Kidney (tissue), 14 donors: ENCODE results near the gene PYHIN1. TPM values are rescaled to one million over a fixed set of nuclear protein-coding genes. Genes with fewer than 3 reads are reported as not detected.

ENCODE experiments used
- DNase-seq, 5 donors: peaks; one replicate each; pipeline ENCODE4 v3.0.0-alpha.2; 2013 to 2020
- FAIRE-seq: peaks from 2 replicates; lab custom pipeline; 2012; peaks lifted over from hg19 to GRCh38; lab: Jason Lieb, UNC
- H3K27ac ChIP-seq, 2 donors: one replicate each; pipeline ENCODE4 v1.7.0; 2013; ENCODE audit warnings: low read depth in 2 of 2, low read length in 2 of 2, inconsistent platforms in 1 of 2
- H3K27me3 ChIP-seq: one replicate; pipeline ENCODE4 v1.7.1; 2013; ENCODE audit warnings: low read length, inconsistent platforms; ENCODE audit not compliant: control insufficient read depth, insufficient read depth
- H3K36me3 ChIP-seq, 3 donors: one replicate each; pipeline versions ENCODE4 v1.7.0 to v1.7.1; 2013; ENCODE audit warnings: low read length in 3 of 3, control low read depth in 1 of 3, inconsistent platforms in 1 of 3; ENCODE audit not compliant: insufficient read depth in 3 of 3, control insufficient read depth in 2 of 3
- H3K4me1 ChIP-seq, 3 donors: one replicate each; pipeline versions ENCODE4 v1.7.0 to v1.7.1; 2013; ENCODE audit warnings: low read length in 3 of 3, inconsistent platforms in 1 of 3, low read depth in 1 of 3; ENCODE audit not compliant: control insufficient read depth in 2 of 3, insufficient read depth in 2 of 3
- H3K4me3 ChIP-seq, 3 donors: one replicate each; pipeline versions ENCODE4 v1.7.0 to v1.8.1; 2013; ENCODE audit warnings: low read length in 3 of 3, control low read depth in 1 of 3, inconsistent platforms in 1 of 3
- H3K9ac ChIP-seq, 3 donors: one replicate each; pipeline versions ENCODE4 v1.7.0 to v1.7.1; 2013; ENCODE audit warnings: low read length in 3 of 3, control low read depth in 1 of 3, inconsistent platforms in 1 of 3
- H3K9me3 ChIP-seq, 3 donors: one replicate each; pipeline versions ENCODE4 v1.7.0 to v1.7.1; 2013; ENCODE audit warnings: low read length in 3 of 3, control low read depth in 1 of 3, inconsistent platforms in 1 of 3; ENCODE audit not compliant: control insufficient read depth in 2 of 3, insufficient read depth in 1 of 3
- intact Hi-C: fragments of 100-400 bp; cut with DNase I; formaldehyde crosslinking; loops from one replicate; pipeline ENCODE4 v1.11.1; 2022
- polyA plus RNA-seq: library from polyadenylated mRNA; stranded (reverse); fragments of 350-450 nt; fragmentation: Illumina TruSeq; extraction: RNeasy Lipid Tissue Mini Kit (QIAGEN cat#74804); gene quantifications from one replicate; pipeline ENCODE4 v1.2.3, GENCODE V29; 2014; ENCODE audit warnings: low read depth, low replicate concordance; ENCODE audit not compliant: insufficient read depth
- total RNA-seq: library from RNA; stranded (reverse); fragmentation: NEBNext Ultra II Directional; extraction: Animal tissue kit (Norgen Biotek cat#: 25700); gene quantifications from one replicate; pipeline ENCODE4 v1.2.1, GENCODE V29; 2021
- TF ChIP-seq, protein P1 (sequence below): IDR thresholded peaks from 3 replicates; pipeline ENCODE4 v1.5.1; 2012; ENCODE audit warnings: mild to moderate bottlenecking, moderate library complexity, borderline replicate concordance; ENCODE audit not compliant: insufficient read depth; ENCODE audit errors: extremely low read depth
- donor health status: control.
- donor health status: control.
- donor health status: control.
- donor health status: control.
- donor health status: control.
- donor health status: DM: yes; HTN: yes; CAD: no.
- donor health status: Normal renal cell carcinoma (clear cell type).

PYHIN1 gene
- total and polyA plus RNA-seq, 2 donors from 2014 or later = 0.30 to 3.9 TPM

DNA sequence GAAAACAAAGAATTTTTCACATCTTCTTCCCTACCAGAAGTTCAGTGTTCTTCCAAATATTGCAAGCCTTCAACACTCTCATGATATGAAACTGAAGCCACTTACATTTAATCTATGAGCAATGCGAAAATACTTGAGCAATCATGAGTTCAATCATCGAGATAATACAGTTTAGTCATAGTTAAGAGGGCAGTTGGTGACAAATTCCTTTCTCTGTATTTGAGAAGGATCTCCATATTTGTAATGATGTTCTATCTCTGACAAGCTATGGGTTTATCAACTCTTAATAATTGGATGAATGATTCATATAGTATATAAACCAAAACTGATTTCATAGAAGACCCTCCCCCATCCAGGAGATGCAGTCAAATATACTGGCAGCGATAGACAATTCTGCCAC is 29.7 kb upstream of the PYHIN1 start:
- Histone ChIP-seq H3K9ac (no peak overlapping the region), H3K4me3 (no peak overlapping the region), H3K27me3 (no peaks in the 10 kb centered on the region), H3K4me1 (no peaks in the 10 kb centered on the region), H3K9me3 (no peaks in the 10 kb centered on the region), H3K36me3 (no peaks in the 10 kb centered on the region), H3K27ac (no peak overlapping the region)
- no peak for FAIRE-seq
- TF ChIP-seq, protein P1, sequence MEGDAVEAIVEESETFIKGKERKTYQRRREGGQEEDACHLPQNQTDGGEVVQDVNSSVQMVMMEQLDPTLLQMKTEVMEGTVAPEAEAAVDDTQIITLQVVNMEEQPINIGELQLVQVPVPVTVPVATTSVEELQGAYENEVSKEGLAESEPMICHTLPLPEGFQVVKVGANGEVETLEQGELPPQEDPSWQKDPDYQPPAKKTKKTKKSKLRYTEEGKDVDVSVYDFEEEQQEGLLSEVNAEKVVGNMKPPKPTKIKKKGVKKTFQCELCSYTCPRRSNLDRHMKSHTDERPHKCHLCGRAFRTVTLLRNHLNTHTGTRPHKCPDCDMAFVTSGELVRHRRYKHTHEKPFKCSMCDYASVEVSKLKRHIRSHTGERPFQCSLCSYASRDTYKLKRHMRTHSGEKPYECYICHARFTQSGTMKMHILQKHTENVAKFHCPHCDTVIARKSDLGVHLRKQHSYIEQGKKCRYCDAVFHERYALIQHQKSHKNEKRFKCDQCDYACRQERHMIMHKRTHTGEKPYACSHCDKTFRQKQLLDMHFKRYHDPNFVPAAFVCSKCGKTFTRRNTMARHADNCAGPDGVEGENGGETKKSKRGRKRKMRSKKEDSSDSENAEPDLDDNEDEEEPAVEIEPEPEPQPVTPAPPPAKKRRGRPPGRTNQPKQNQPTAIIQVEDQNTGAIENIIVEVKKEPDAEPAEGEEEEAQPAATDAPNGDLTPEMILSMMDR = no peak
- intact Hi-C loops = no loop called here
- no peak for DNase-seq

DNA sequence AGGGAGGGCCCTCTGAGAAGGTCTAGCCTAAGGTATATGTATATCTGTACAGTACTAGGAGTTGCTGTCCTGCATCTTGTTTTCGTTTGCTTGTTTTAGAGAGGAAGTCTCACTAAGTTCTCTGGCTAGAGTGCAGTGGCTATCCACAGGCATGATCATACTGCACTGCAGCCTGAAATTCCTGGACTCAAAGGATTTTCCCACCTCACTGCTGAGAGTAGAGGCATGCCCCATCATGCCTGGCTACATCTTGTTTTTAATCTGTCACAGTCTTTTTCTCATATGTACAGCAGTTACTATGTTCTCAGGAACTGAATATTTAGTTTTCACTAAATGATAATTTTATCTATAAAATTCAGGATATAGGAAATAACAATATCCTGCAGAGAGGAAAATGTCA is 15.3 kb upstream of the PYHIN1 start:
- no peaks in the 10 kb centered on the region for H3K36me3 ChIP-seq
- FAIRE-seq = no peak
- H3K4me1 ChIP-seq = no peaks in the 10 kb centered on the region
- H3K9me3 ChIP-seq = peaks cover 0 to 7% (median 0%) of the 10 kb centered on the region in 3 donors
- DNase-seq = no peak
- no peak overlapping the region for H3K27ac ChIP-seq
- intact Hi-C loops = no loop called here
- H3K4me3 ChIP-seq = no peak overlapping the region
- H3K9ac ChIP-seq = no peak overlapping the region
- H3K27me3 ChIP-seq = no peaks in the 10 kb centered on the region
- TF ChIP-seq, protein P1 = no peak

DNA sequence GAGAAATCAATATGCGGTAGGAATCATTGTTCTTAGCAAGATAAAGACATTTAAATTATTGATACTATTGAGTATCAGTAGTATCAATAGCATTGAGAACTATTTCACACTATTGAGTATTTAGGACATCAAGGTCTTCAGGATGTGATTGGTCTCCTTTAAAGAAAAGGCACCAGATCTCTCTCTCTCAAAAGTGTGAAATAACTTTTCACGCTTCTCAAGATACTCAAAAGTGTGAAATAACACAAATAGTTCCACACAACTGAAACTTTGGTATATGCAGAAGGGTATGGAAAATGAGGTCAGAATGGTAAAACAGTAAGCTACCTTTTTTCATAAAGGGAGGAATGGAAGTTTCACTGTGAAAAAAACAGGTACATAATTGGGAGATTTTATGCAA is 6.7 kb upstream of the PYHIN1 start:
- Histone ChIP-seq H3K4me3 (no peak overlapping the region), H3K36me3 (no peaks in the 10 kb centered on the region), H3K27ac (no peak overlapping the region), H3K4me1 (no peaks in the 10 kb centered on the region), H3K9ac (no peak overlapping the region), H3K9me3 (no peaks in the 10 kb centered on the region), H3K27me3 (no peaks in the 10 kb centered on the region)
- TF ChIP-seq, protein P1 = no peak
- FAIRE-seq = no peak
- intact Hi-C loops = no loop called here
- no peak for DNase-seq

DNA sequence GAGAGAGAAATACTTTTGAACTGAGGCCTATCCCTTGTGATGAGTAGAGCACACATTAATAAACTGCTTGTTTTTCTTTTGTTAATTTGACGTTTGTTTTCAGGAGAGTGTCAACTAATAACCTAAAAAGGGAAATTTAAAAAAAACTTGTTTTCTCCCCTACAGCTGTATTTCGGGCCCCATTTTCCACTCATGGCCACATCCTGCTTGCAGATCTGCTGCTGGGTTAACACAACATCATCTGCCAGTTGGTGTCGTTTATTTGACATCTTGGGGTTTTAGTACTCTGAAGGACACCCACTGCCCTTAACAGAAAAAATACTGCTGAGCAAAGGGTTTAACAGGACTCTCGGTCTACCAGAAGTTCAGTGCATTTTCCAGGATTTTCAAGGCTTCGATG is 848 bp upstream of the PYHIN1 start:
- Histone ChIP-seq H3K9ac (no peak overlapping the region), H3K36me3 (no peaks in the 10 kb centered on the region), H3K9me3 (no peaks in the 10 kb centered on the region), H3K4me3 (no peak overlapping the region), H3K4me1 (no peaks in the 10 kb centered on the region), H3K27ac (no peak overlapping the region), H3K27me3 (no peaks in the 10 kb centered on the region)
- FAIRE-seq = no peak
- TF ChIP-seq, protein P1 = no peak
- intact Hi-C loops = no loop called here
- DNase-seq = no peak
